ENCODE results near the gene CTBP1. TPM values are rescaled to one million over a fixed set of nuclear protein-coding genes. Genes with fewer than 3 reads are reported as not detected.

The CTBP1 gene
- total and polyA plus RNA-seq, 4 donors = 98.8 to 232 (median 168) TPM

DNA sequence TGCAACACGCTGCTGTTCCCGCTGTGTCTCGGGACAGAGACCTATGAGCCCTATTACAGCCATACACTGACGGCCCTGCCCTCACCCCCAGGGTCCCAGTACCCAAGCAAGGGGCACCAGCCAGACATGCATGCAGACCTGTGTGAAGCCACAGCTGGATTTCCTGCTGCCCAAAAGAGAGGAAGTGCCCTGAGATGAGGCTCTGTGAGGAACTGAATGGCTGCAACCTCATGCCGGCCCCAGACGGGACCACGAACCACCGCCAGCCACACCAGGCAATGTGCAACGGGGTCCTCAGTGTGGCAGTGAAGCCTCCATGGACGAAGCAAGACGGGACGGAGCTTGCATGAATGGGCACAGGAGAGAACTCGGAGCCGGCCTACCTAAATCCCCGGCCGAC lies 21.1 kb downstream of the CTBP1 start:
- Histone ChIP-seq H3K27ac (ENCODE audit: low read depth, low read length) (no peak overlapping the region), H3K4me3 (ENCODE audit: low read depth, low read length) (no peak overlapping the region), H3K36me3 (ENCODE audit: control insufficient read depth, insufficient read depth, low read length) (peaks cover 96% of the 10 kb centered on the region), H3K27me3 (ENCODE audit: control insufficient read depth, insufficient read depth, low read length) (no peaks in the 10 kb centered on the region), H3K9me3 (ENCODE audit: control insufficient read depth, insufficient read depth, low read length) (no peaks in the 10 kb centered on the region), H3K4me1 (ENCODE audit: control insufficient read depth, insufficient read depth, low read length) (peaks cover 3% of the 10 kb centered on the region)
- no peak for DNase-seq (ENCODE audit: low read depth in 4 of 6, low spot score in 6 of 6)
- WGBS (ENCODE audit: insufficient coverage) = 94% methylated on average over 16 of the region's 16 CpGs

DNA sequence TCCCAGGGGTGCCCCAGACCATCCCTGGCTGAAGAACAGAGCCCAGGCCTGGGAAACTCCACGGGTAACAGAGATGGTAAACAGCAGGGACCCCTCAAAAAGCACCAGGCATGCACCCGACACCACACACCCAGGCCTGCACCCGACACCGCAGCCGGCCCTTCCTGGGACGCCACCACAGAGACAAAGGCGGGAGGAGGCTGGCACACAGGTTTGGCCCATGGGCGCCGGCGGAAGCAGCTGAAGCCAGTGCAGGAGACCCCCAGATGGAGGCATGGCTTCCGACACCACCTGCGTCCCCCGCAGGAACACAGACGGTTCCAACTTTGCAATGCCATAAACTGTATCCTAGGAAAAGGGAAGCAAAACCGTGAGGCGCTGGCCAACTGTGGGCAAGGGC lies 22.3 kb downstream of the CTBP1 start:
- Histone ChIP-seq H3K36me3 (ENCODE audit: control insufficient read depth, insufficient read depth, low read length) (peaks cover 100% of the 10 kb centered on the region), H3K9me3 (ENCODE audit: control insufficient read depth, insufficient read depth, low read length) (no peaks in the 10 kb centered on the region), H3K27ac (ENCODE audit: low read depth, low read length) (no peak overlapping the region), H3K27me3 (ENCODE audit: control insufficient read depth, insufficient read depth, low read length) (no peaks in the 10 kb centered on the region), H3K4me1 (ENCODE audit: control insufficient read depth, insufficient read depth, low read length) (no peaks in the 10 kb centered on the region), H3K4me3 (ENCODE audit: low read depth, low read length) (no peak overlapping the region)
- DNase-seq (ENCODE audit: low read depth in 4 of 6, low spot score in 6 of 6) = no peak
- WGBS (ENCODE audit: insufficient coverage) = 92% methylated on average over 16 of the region's 16 CpGs

DNA sequence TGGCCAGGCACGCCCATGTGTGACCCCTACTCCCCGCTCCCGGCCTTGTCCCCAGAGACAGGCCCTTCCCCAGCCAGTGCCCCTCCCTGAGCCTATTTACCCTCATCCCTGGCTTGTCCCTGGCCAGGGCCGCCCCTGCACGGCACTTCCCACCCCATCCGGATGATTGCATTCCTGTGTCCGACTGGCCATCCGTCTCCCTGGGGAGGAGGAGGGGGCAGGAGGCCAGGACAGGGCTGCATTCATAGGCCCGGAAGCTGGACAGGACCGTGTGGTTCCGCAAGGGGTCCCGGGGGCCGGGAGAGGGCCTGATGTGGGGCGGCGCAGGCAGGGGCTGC lies 22.8 kb downstream of the CTBP1 start:
- Histone ChIP-seq H3K36me3 (ENCODE audit: control insufficient read depth, insufficient read depth, low read length) (peaks cover 100% of the 10 kb centered on the region), H3K9me3 (ENCODE audit: control insufficient read depth, insufficient read depth, low read length) (no peaks in the 10 kb centered on the region), H3K27ac (ENCODE audit: low read depth, low read length) (no peak overlapping the region), H3K4me1 (ENCODE audit: control insufficient read depth, insufficient read depth, low read length) (no peaks in the 10 kb centered on the region), H3K27me3 (ENCODE audit: control insufficient read depth, insufficient read depth, low read length) (no peaks in the 10 kb centered on the region), H3K4me3 (ENCODE audit: low read depth, low read length) (no peak overlapping the region)
- 68% methylated on average over 15 of the region's 15 CpGs for WGBS (ENCODE audit: insufficient coverage)
- no peak for DNase-seq (ENCODE audit: low read depth in 4 of 6, low spot score in 6 of 6)

DNA sequence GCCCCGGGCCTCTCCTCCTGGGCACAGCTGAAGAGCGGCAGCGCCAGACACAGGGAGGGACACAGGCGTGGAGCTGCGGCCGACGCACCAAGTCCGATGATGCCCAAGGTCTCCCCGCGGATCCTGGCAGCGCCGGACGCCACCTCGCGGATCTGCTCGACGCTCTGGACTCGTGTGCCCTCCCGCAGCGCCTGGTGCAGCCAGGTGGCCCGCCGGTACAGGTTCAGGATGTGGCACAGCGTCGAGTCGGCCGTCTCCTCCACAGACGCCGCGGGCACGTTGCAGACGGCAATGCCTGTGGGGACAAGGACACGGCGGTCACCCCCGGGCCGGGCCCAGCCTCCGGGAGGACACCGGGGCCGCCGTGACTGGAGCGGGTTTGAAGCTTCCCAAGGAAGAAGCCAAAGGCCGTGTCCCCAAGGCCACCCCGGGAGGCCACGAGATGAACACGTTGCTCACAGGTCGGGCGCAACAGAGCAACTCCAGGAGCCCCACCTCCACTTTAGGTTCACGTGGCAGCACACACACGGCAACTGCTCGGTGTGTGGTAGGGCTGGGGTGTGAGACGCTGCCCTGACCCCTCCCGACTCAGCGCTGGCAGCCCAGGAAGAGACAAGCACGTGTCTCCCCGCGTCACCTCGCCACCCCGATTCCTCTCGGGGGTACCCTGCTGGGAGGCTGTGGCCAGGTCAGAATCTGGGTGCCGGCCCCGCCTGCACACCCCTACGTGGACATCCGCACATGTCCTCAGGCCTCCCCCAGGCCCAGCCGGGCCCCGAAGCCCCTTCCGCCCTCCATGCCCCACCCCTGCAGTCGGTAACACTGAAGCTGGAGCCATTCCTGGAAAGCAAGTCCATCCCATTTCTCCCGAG lies 23.4 kb downstream of the CTBP1 start:
- WGBS (ENCODE audit: insufficient coverage) = 96% methylated on average over 67 of the region's 67 CpGs
- Histone ChIP-seq H3K4me3 (ENCODE audit: low read depth, low read length) (no peak overlapping the region), H3K36me3 (ENCODE audit: control insufficient read depth, insufficient read depth, low read length) (peaks cover 99% of the 10 kb centered on the region), H3K27me3 (ENCODE audit: control insufficient read depth, insufficient read depth, low read length) (no peaks in the 10 kb centered on the region), H3K4me1 (ENCODE audit: control insufficient read depth, insufficient read depth, low read length) (no peaks in the 10 kb centered on the region), H3K27ac (ENCODE audit: low read depth, low read length) (no peak overlapping the region), H3K9me3 (ENCODE audit: control insufficient read depth, insufficient read depth, low read length) (no peaks in the 10 kb centered on the region)
- DNase-seq (ENCODE audit: low read depth in 4 of 6, low spot score in 6 of 6) = no peak

DNA sequence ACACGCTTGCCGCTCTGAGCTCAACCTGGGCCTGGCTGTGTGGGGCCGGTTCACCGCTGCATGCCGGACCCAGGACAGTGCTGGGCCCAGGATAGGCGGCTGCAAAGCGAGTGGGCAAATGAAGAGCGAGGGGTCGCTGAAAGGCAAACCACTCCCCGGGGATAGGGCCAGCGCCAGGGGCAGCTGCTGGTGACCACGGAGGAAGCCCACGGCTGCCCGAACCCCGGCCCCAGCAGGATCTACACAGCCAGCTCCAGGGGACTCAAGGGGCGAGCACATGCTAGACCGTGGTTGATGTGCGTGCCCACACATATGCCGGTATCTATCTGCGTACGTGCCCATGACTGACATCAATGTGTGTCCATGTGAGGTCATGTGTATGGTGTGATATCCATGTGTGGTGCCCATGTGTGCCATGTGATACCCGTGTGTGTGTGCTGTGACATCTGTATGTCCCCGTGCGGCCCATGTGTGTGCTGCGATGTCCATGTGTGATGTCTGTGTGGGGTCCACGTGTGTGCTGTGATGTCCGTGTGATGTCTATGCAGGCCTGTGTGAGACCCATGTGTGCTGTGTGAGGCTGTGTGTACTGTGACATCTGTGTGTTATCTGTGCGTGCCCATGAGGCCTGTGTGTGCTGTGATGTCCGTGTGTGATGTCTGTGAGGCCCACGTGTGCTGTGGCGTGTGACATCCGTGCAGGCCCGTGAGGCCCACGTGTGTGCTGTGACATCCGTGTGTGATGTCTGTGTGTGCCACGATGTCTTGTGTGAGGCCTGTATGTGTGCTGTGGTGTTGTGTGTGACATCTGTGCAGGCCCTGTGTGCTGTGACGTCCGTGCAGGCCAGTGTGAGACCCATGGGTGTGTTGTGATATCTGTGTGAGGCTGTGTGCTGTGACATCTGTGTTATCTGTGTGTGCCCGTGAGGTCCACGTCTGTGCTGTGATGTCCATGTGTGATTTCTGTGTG lies 24.8 kb downstream of the CTBP1 start:
- no peaks in the 10 kb centered on the region for H3K9me3 ChIP-seq (ENCODE audit: control insufficient read depth, insufficient read depth, low read length)
- no peak overlapping the region for H3K27ac ChIP-seq (ENCODE audit: low read depth, low read length)
- no peaks in the 10 kb centered on the region for H3K27me3 ChIP-seq (ENCODE audit: control insufficient read depth, insufficient read depth, low read length)
- WGBS (ENCODE audit: insufficient coverage) = 98% methylated on average over 40 of the region's 40 CpGs
- H3K4me1 ChIP-seq (ENCODE audit: control insufficient read depth, insufficient read depth, low read length) = no peaks in the 10 kb centered on the region
- peaks cover 89% of the 10 kb centered on the region for H3K36me3 ChIP-seq (ENCODE audit: control insufficient read depth, insufficient read depth, low read length)
- no peak for DNase-seq (ENCODE audit: low read depth in 4 of 6, low spot score in 6 of 6)
- H3K4me3 ChIP-seq (ENCODE audit: low read depth, low read length) = no peak overlapping the region

DNA sequence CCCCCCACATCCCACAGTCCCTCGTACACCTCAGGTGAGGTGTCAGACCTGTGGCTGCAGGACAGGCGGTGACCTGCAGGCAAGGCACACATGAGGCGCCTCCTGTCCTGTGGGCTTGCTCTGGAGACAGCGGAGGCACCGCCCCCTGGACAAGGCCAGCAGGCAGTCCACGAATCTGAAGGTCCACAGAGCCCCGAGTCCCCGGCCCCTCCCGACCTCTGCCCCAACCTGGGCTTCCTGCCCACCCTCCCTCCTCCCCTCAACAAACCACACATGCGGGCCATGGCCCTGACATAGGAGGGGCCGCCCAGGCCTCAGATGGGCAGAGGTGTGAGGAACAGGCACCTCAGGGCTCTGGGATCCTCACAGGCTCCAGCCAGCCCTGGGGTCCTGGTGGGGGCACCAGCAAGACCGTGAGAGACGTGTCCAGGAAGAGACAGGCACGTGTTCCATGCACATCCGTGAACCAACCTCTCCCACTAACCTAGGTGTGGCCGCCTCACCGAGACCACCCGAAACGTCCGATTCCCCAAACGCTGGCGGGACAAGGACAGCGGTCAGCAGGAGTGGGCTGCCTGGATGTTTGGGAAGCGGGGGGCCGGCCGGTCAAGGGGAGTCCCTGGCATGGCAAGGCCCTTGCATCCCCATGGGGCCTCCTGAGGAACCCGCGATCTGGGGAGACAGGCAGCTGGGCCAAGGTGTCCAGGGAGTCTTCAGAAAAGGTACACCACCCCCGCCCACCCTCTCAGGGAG lies 25.8 kb downstream of the CTBP1 start:
- no peak overlapping the region for H3K27ac ChIP-seq (ENCODE audit: low read depth, low read length)
- no peaks in the 10 kb centered on the region for H3K9me3 ChIP-seq (ENCODE audit: control insufficient read depth, insufficient read depth, low read length)
- no peaks in the 10 kb centered on the region for H3K4me1 ChIP-seq (ENCODE audit: control insufficient read depth, insufficient read depth, low read length)
- no peak overlapping the region for H3K4me3 ChIP-seq (ENCODE audit: low read depth, low read length)
- DNase-seq (ENCODE audit: low read depth in 4 of 6, low spot score in 6 of 6) = no peak
- no peaks in the 10 kb centered on the region for H3K27me3 ChIP-seq (ENCODE audit: control insufficient read depth, insufficient read depth, low read length)
- H3K36me3 ChIP-seq (ENCODE audit: control insufficient read depth, insufficient read depth, low read length) = peaks cover 86% of the 10 kb centered on the region
- 90% methylated on average over 22 of the region's 29 CpGs for WGBS (ENCODE audit: insufficient coverage)

DNA sequence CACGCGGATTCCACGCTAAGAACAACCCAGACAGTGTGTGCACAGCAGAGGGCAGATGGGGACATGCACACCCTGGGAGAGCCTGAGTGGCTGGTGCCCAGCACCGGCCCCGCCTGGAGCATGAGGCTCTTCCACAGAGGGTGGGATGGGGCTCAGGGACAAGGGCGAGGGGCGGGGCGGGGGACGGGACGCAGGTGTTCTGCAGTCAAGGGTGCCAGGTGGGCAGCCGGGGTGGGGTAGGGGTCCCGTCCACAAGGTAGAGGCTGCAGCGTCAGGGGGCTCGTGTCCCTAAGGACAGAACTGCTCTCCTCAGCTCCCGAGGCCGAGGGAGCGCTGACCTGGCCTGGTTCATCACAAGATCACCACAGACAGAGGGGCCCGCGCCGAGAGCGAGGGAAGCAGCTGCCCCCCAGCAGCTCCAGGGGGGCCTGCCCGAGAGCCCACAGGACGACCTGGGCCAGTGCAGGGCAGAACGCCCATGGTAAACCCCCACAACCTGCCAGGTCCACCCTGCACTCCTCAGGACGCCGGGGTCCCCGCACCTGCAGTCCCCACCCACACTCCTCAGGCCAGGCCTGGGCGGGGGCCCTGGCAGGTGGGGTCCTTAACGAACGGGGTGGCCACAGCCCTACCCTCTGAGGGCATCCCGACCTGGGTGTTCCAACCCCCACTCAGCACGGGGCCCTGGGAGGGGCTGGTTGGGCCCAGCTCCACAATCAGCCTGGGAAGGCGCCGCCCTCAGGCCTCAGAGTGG lies 26.7 kb downstream of the CTBP1 start:
- Histone ChIP-seq H3K27ac (ENCODE audit: low read depth, low read length) (no peak overlapping the region), H3K27me3 (ENCODE audit: control insufficient read depth, insufficient read depth, low read length) (no peaks in the 10 kb centered on the region), H3K4me3 (ENCODE audit: low read depth, low read length) (no peak overlapping the region), H3K4me1 (ENCODE audit: control insufficient read depth, insufficient read depth, low read length) (peaks cover under 1% of the 10 kb centered on the region), H3K9me3 (ENCODE audit: control insufficient read depth, insufficient read depth, low read length) (no peaks in the 10 kb centered on the region), H3K36me3 (ENCODE audit: control insufficient read depth, insufficient read depth, low read length) (peaks cover 85% of the 10 kb centered on the region)
- WGBS (ENCODE audit: insufficient coverage) = 96% methylated on average over 28 of the region's 34 CpGs
- DNase-seq (ENCODE audit: low read depth in 4 of 6, low spot score in 6 of 6) = no peak

DNA sequence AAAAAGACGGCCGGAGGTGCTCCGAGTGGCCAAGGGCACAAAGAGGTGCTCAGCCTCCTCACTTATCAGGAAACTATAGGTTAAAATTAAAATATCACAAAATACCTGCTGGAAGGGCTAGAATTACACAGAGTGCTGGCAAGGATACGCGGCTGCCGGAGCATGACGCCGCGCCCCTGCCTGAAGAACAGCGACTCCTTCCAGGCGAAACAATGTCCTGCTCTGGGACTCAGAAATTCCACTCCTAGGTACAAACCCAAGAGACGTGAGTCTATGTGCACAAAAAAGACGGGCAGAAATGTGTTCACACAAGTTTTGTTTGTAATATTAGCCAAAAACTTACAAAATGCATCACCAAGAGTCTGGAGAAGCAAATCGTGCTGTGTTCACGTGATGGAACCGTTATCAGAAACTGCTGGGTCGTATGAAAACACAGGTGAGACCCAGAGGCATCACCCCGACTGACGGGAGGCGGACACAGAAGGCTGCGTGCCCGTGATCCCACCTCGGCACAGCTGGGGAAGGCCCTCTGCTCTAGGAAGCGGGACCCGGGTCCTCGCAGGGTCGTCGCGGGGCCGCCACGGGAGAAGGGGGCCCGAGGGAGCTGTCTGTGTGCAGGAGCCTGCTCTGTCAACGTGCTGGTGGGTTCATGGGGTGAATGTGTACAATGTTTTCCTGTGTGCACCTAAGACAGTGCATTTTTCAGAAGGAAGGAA lies 27.6 kb downstream of the CTBP1 start:
- no peak for DNase-seq (ENCODE audit: low read depth in 4 of 6, low spot score in 6 of 6)
- Histone ChIP-seq H3K4me3 (ENCODE audit: low read depth, low read length) (no peak overlapping the region), H3K27ac (ENCODE audit: low read depth, low read length) (no peak overlapping the region), H3K36me3 (ENCODE audit: control insufficient read depth, insufficient read depth, low read length) (peaks cover 85% of the 10 kb centered on the region), H3K27me3 (ENCODE audit: control insufficient read depth, insufficient read depth, low read length) (no peaks in the 10 kb centered on the region), H3K4me1 (ENCODE audit: control insufficient read depth, insufficient read depth, low read length) (peaks cover 3% of the 10 kb centered on the region), H3K9me3 (ENCODE audit: control insufficient read depth, insufficient read depth, low read length) (no peaks in the 10 kb centered on the region)
- 91% methylated on average over 28 of the region's 33 CpGs for WGBS (ENCODE audit: insufficient coverage)

Measured in spinal cord (tissue), 10 donors.